ENCODE results near the gene CCDC40. TPM values are rescaled to one million over a fixed set of nuclear protein-coding genes. Genes with fewer than 3 reads are reported as not detected.

CCDC40 gene
- total and polyA plus RNA-seq, 9 of the 15 experiments (the other 6 are each of a cell fraction or from before 2014, with no cell fraction given), result 0.07 to 0.33 TPM; not detected in 7

- Histone ChIP-seq H3K4me3 (no peak overlapping the region), H3K27me3 (ENCODE audit: control insufficient read depth in 2 of 2, insufficient read depth in 2 of 2, low read length in 2 of 2) (peaks cover 48 to 75% of the 10 kb centered on the region in 2 experiments), H3K9me1 (ENCODE audit: control insufficient read depth, insufficient read depth, low read length) (no peaks in the 10 kb centered on the region), H3K36me3 (ENCODE audit: control insufficient read depth, insufficient read depth, low read length) (no peaks in the 10 kb centered on the region), H3K27ac (ENCODE audit: extremely low read depth, low read depth, low read length) (no peak overlapping the region), H2AFZ (ENCODE audit: low read depth, low read length) (no peak overlapping the region), H3K4me1 (replicated peaks in 1 of 2; ENCODE audit: control insufficient read depth in 2 of 2, insufficient read depth in 2 of 2, low read length in 2 of 2) (peaks cover 16 to 38% of the 10 kb centered on the region in 2 experiments), H3K4me2 (ENCODE audit: insufficient read depth, low read length) (no peak overlapping the region), H3K79me2 (ENCODE audit: control insufficient read depth, insufficient read depth, low read length) (no peaks in the 10 kb centered on the region), H3K9me3 (replicated peaks; ENCODE audit: control insufficient read depth, insufficient read depth, low read depth, low read length) (no peaks in the 10 kb centered on the region), H4K20me1 (replicated peaks; ENCODE audit: control insufficient read depth, insufficient read depth, low read length) (peaks cover 7% of the 10 kb centered on the region), H3K9ac (ENCODE audit: insufficient read depth in 1 of 2, low read depth in 2 of 2, low read length in 2 of 2) (no peak overlapping the region)
- BruUV-seq (replicated peaks), result no TSS peak
- no peak for TF ChIP-seq RREB1 (CRISPR knock-in tag; IDR thresholded peaks at IDR 0.05)
- no peak for TF ChIP-seq HLTF (IDR thresholded peaks at IDR 0.05)
- TF ChIP-seq NFE2L1 (tag; IDR thresholded peaks at IDR 0.05; ENCODE audit: borderline replicate concordance, low read depth), result no peak
- no peak for TF ChIP-seq ZNF75A (CRISPR knock-in tag; IDR thresholded peaks at IDR 0.05)
- no peak for TF ChIP-seq TCF15 (CRISPR knock-in tag; IDR thresholded peaks at IDR 0.05)
- no peak for TF ChIP-seq SIRT6 (IDR thresholded peaks at IDR 0.05; ENCODE audit: low read depth, low read length)
- no peak for TF ChIP-seq NONO (IDR thresholded peaks at IDR 0.05; ENCODE audit: low read depth in 2 of 2, low read length in 1 of 2)
- no peak for TF ChIP-seq KLF13 (tag; IDR thresholded peaks at IDR 0.05; ENCODE audit: borderline replicate concordance, low read depth)
- TF ChIP-seq DEAF1 (CRISPR knock-in tag; IDR thresholded peaks at IDR 0.05), result no peak
- TF ChIP-seq IFI16 (CRISPR knock-in tag; IDR thresholded peaks at IDR 0.05), result no peak
- DNase-seq (ENCODE audit: extremely low read depth in 1 of 4, low spot score in 3 of 4) (no peak), FAIRE-seq (no peak), ATAC-seq (no peak)
- intact Hi-C loops (cut with micrococcal nuclease), result loop anchor here (5.0 kb wide), 1 partner anchor 178 kb away; no protein-coding TSS in a partner anchor
- WGBS (ENCODE audit: insufficient coverage, low coverage, missing lambda C conversion rate), result 16% methylated on average over 17 of the region's 17 CpGs
- CTCF ChIA-PET (ENCODE audit: low intra/inter-chr PET ratio), result interaction anchor here (0.6 to 0.8 kb wide), 3 partner anchors 200 to 248 kb away, joined by 3 to 5 read pairs (median 3); no protein-coding TSS in a partner anchor
- POLR2A ChIA-PET, result interaction anchor here (0.7 kb wide), 1 partner anchor 38 kb away, joined by 3 read pairs; no protein-coding TSS in a partner anchor
- in situ Hi-C loops (cut with MboI), result no loop called here
Measured at GRCh38 chr17:79990704-79991103, 45.7 kb upstream of the CCDC40 start.

Data from K562 (cell line).